ENCODE measurements around the gene CFAP97.
"Not testable (repeated sequence)": the region's sequence is repeated elsewhere in the genome, so short reads cannot be mapped to it uniquely, and the experiment has no call there.

Gene CFAP97

GRCh38 chr4:185244763-185245162, 41.0 kb upstream of the CFAP97 start:
- POLR2A ChIA-PET: no interaction called here

GRCh38 chr4:185243879-185244278, 40.1 kb upstream of the CFAP97 start:
- DNase-seq (ENCODE audit: extremely low spot score): no peak
- ChIA-PET POLR2A (interaction anchor here (1.1 kb wide), 1 partner anchor 42 kb away, joined by 3 read pairs; no protein-coding TSS in a partner anchor), CTCF (no interaction called here)
- no peak for TF ChIP-seq L3MBTL2 (conservative IDR thresholded peaks at IDR 0.05)

More at GRCh38 chr4:185244763-185245162, 41.0 kb upstream of the CFAP97 start:
- DNase-seq (ENCODE audit: extremely low spot score): no peak
- CTCF ChIA-PET: no interaction called here
- TF ChIP-seq L3MBTL2 (conservative IDR thresholded peaks at IDR 0.05) (no peak), SP1 (IDR thresholded peaks at IDR 0.05) (no peak), FOXK2 (IDR thresholded peaks at IDR 0.05) (no peak), NFRKB (IDR thresholded peaks at IDR 0.05) (no peak)

GRCh38 chr4:185242749-185243533, 39.1 kb upstream of the CFAP97 start:
- no peak for DNase-seq (ENCODE audit: extremely low spot score)
- POLR2A ChIA-PET: interaction anchor here (0.6 kb wide), 1 partner anchor 1724 kb away, joined by 3 read pairs; no protein-coding TSS in a partner anchor
- TF ChIP-seq TARDBP (IDR thresholded peaks at IDR 0.05) (no peak), SP1 (IDR thresholded peaks at IDR 0.05) (no peak), FOXA1 (IDR thresholded peaks at IDR 0.05) (no peak), FOXK2 (IDR thresholded peaks at IDR 0.05) (no peak), L3MBTL2 (conservative IDR thresholded peaks at IDR 0.05) (no peak), LEF1 (IDR thresholded peaks at IDR 0.05; ENCODE audit: borderline replicate concordance) (no peak), NFRKB (IDR thresholded peaks at IDR 0.05) (no peak), ELF4 (IDR thresholded peaks at IDR 0.05) (no peak), ZNF384 (IDR thresholded peaks at IDR 0.05) (no peak), CTBP1 (IDR thresholded peaks at IDR 0.05; ENCODE audit: borderline replicate concordance) (no peak), SUZ12 (IDR thresholded peaks at IDR 0.05) (no peak), ARNT (IDR thresholded peaks at IDR 0.05) (no peak)
- CTCF ChIA-PET: interaction anchor here (0.6 to 0.8 kb wide), 2 partner anchors 123 to 124 kb away, joined by 4 read pairs; no protein-coding TSS in a partner anchor

- CTCF ChIA-PET; DNase-seq (ENCODE audit: extremely low spot score); POLR2A ChIA-PET: not testable (repeated sequence)
Observed at GRCh38 chr4:185240486-185240885, 36.7 kb upstream of the CFAP97 start.

GRCh38 chr4:185238750-185239149, 35.0 kb upstream of the CFAP97 start:
- ChIA-PET CTCF (no interaction called here), POLR2A (no interaction called here)
- TF ChIP-seq NFRKB (IDR thresholded peaks at IDR 0.05) (no peak), TARDBP (IDR thresholded peaks at IDR 0.05) (no peak), FOXA1 (IDR thresholded peaks at IDR 0.05) (no peak), L3MBTL2 (conservative IDR thresholded peaks at IDR 0.05) (no peak), LEF1 (IDR thresholded peaks at IDR 0.05; ENCODE audit: borderline replicate concordance) (no peak), ELF4 (IDR thresholded peaks at IDR 0.05) (no peak), CTBP1 (IDR thresholded peaks at IDR 0.05; ENCODE audit: borderline replicate concordance) (no peak), SP1 (IDR thresholded peaks at IDR 0.05) (no peak), ZNF384 (IDR thresholded peaks at IDR 0.05) (no peak), FOXK2 (IDR thresholded peaks at IDR 0.05) (no peak), SUZ12 (IDR thresholded peaks at IDR 0.05) (no peak), PKNOX1 (IDR thresholded peaks at IDR 0.05) (no peak), FOXM1 (IDR thresholded peaks at IDR 0.05; ENCODE audit: borderline replicate concordance) (no peak), BHLHE40 (IDR thresholded peaks at IDR 0.05; ENCODE audit: borderline replicate concordance) (no peak), HDGF (IDR thresholded peaks at IDR 0.05; ENCODE audit: borderline replicate concordance) (no peak)
- no peak for DNase-seq (ENCODE audit: extremely low spot score)

- CTCF ChIA-PET: no interaction called here
- POLR2A ChIA-PET: no interaction called here
- TF ChIP-seq LEF1 (IDR thresholded peaks at IDR 0.05; ENCODE audit: borderline replicate concordance) (no peak), SUZ12 (IDR thresholded peaks at IDR 0.05) (no peak), ELF4 (IDR thresholded peaks at IDR 0.05) (no peak), ZNF384 (IDR thresholded peaks at IDR 0.05) (no peak), CTBP1 (IDR thresholded peaks at IDR 0.05; ENCODE audit: borderline replicate concordance) (no peak)
- no peak for DNase-seq (ENCODE audit: extremely low spot score)
Observed at GRCh38 chr4:185238215-185238681, 34.4 kb upstream of the CFAP97 start.

- DNase-seq (ENCODE audit: extremely low spot score): no peak
- ChIA-PET POLR2A (no interaction called here), CTCF (interaction anchor here (0.9 to 1.0 kb wide), 2 partner anchors 10 to 69 kb away, joined by 3 to 6 read pairs; no protein-coding TSS in a partner anchor)
- TF ChIP-seq ELF4 (IDR thresholded peaks at IDR 0.05) (no peak), NFRKB (IDR thresholded peaks at IDR 0.05) (no peak), CTBP1 (IDR thresholded peaks at IDR 0.05; ENCODE audit: borderline replicate concordance) (no peak), L3MBTL2 (conservative IDR thresholded peaks at IDR 0.05) (no peak), ZNF384 (IDR thresholded peaks at IDR 0.05) (no peak), FOXM1 (IDR thresholded peaks at IDR 0.05; ENCODE audit: borderline replicate concordance) (no peak), ARNT (IDR thresholded peaks at IDR 0.05) (no peak), SUZ12 (IDR thresholded peaks at IDR 0.05) (no peak), PKNOX1 (IDR thresholded peaks at IDR 0.05) (no peak), SP1 (IDR thresholded peaks at IDR 0.05) (no peak), FOXK2 (IDR thresholded peaks at IDR 0.05) (no peak), FOXA1 (IDR thresholded peaks at IDR 0.05) (no peak), HDGF (IDR thresholded peaks at IDR 0.05; ENCODE audit: borderline replicate concordance) (no peak), BHLHE40 (IDR thresholded peaks at IDR 0.05; ENCODE audit: borderline replicate concordance) (no peak), TARDBP (IDR thresholded peaks at IDR 0.05) (no peak), LEF1 (IDR thresholded peaks at IDR 0.05; ENCODE audit: borderline replicate concordance) (no peak)
Observed at GRCh38 chr4:185237175-185237574, 33.4 kb upstream of the CFAP97 start.

Data from HEK293T (cell line).